ENCODE data around the gene LZTFL1. TPM values are rescaled to one million over a fixed set of nuclear protein-coding genes. Genes with fewer than 3 reads are reported as not detected.

LZTFL1 gene
- total and polyA plus RNA-seq, 2 experiments from 2014 or later: 6.3 to 13.9 TPM

DNA sequence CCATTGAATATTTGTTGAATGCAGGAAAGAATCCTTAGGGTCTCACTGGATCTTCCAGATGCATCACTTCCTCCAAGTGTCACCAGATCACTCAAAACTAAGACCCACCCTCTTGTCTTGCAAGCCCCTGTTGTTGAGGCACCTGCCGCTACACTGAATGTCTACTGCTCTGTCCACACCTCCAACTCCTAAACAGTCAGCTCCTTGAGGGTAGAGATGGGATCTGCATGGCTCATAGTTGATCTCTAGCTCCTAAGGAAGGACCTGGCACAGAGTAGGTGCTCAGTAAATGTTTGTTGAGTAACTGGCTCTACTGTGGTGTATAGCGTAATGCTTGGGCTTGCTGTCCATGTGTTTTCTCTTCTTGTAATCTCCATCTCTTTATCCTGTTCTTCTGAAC, 54.4 kb downstream of the LZTFL1 start (continued):
- TF ChIP-seq, protein P1, sequence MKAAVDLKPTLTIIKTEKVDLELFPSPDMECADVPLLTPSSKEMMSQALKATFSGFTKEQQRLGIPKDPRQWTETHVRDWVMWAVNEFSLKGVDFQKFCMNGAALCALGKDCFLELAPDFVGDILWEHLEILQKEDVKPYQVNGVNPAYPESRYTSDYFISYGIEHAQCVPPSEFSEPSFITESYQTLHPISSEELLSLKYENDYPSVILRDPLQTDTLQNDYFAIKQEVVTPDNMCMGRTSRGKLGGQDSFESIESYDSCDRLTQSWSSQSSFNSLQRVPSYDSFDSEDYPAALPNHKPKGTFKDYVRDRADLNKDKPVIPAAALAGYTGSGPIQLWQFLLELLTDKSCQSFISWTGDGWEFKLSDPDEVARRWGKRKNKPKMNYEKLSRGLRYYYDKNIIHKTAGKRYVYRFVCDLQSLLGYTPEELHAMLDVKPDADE (IDR thresholded peaks at IDR 0.05): no peak
- TF ChIP-seq NANOG (IDR thresholded peaks at IDR 0.05; ENCODE audit: borderline replicate concordance) (no peak), JUNB (IDR thresholded peaks at IDR 0.05; ENCODE audit: unreplicated experiment) (no peak)

- H3K9me3 Mint-ChIP-seq: peaks cover 22% of the 10 kb centered on the region; the same call in 2 of the 3 replicates
- H3K4me1 ChIP-seq (ENCODE audit: insufficient read depth): peaks cover 5% of the 10 kb centered on the region
- H3F3A ChIP-seq (replicated peaks; ENCODE audit: low read depth): no peaks in the 10 kb centered on the region
- H3K4me1 Mint-ChIP-seq: peaks cover 5% of the 10 kb centered on the region
- H3K4me2 ChIP-seq: no peak overlapping the region
- no peaks in the 10 kb centered on the region for H3K79me2 ChIP-seq (replicated peaks; ENCODE audit: insufficient read depth)
- no peak for TF ChIP-seq POLR2AphosphoS5 (IDR thresholded peaks at IDR 0.05; ENCODE audit: low read depth)
- H3K36me3 ChIP-seq (ENCODE audit: insufficient read depth): no peaks in the 10 kb centered on the region
- no peak overlapping the region for H2AFZ ChIP-seq
- no peak overlapping the region for H3K27ac ChIP-seq (ENCODE audit: low read depth)
- no peaks in the 10 kb centered on the region for H3K27me3 Mint-ChIP-seq (ENCODE audit: insufficient read depth, low read depth, poor library complexity)
- H3K4me3 ChIP-seq: no peak overlapping the region
- H3K9me2 ChIP-seq (ENCODE audit: insufficient read depth): 0 out of 2 replicates have a peak, but pooled peaks cover 12% of the 10 kb centered on the region
- H3K4me3 Mint-ChIP-seq: no peak overlapping the region
- H3K36me3 Mint-ChIP-seq (ENCODE audit: low read depth): peaks cover 8% of the 10 kb centered on the region; the same call in 2 of the 3 replicates
- H3K27ac Mint-ChIP-seq: no peak overlapping the region
- ATAC-seq: no peak
- H3K27me3 ChIP-seq (ENCODE audit: insufficient read depth): no peaks in the 10 kb centered on the region
- no peaks in the 10 kb centered on the region for H4K20me1 ChIP-seq (replicated peaks; ENCODE audit: insufficient read depth)
- no peak for DNase-seq (ENCODE audit: low spot score)
Observed at GRCh38 chr3:45786801-45787495, 55.0 kb downstream of the LZTFL1 start.

GRCh38 chr3:45785605-45786150, 56.2 kb downstream of the LZTFL1 start:
- Mint-ChIP-seq H3K4me3 (no peak overlapping the region), H3K36me3 (ENCODE audit: low read depth) (peaks cover 8% of the 10 kb centered on the region; the same call in 2 of the 3 replicates), H3K4me1 (peaks cover 3% of the 10 kb centered on the region), H3K27me3 (ENCODE audit: insufficient read depth, low read depth, poor library complexity) (no peaks in the 10 kb centered on the region), H3K9me3 (peaks cover 20% of the 10 kb centered on the region; the same call in 2 of the 3 replicates), H3K27ac (no peak overlapping the region)
- Histone ChIP-seq H3K79me2 (replicated peaks; ENCODE audit: insufficient read depth) (no peaks in the 10 kb centered on the region), H3K4me2 (no peak overlapping the region), H3F3A (replicated peaks; ENCODE audit: low read depth) (no peaks in the 10 kb centered on the region), H2AFZ (no peak overlapping the region), H3K9me2 (ENCODE audit: insufficient read depth) (0 out of 2 replicates have a peak, but pooled peaks cover 12% of the 10 kb centered on the region), H4K20me1 (replicated peaks; ENCODE audit: insufficient read depth) (no peaks in the 10 kb centered on the region), H3K27ac (ENCODE audit: low read depth) (no peak overlapping the region), H3K36me3 (ENCODE audit: insufficient read depth) (no peaks in the 10 kb centered on the region), H3K27me3 (ENCODE audit: insufficient read depth) (no peaks in the 10 kb centered on the region), H3K4me3 (no peak overlapping the region), H3K4me1 (ENCODE audit: insufficient read depth) (peaks cover under 1% of the 10 kb centered on the region; the same call in 1 of the 2 replicates)
- ATAC-seq: no peak
- DNase-seq (ENCODE audit: low spot score): no peak
- TF ChIP-seq NANOG (IDR thresholded peaks at IDR 0.05; ENCODE audit: borderline replicate concordance) (no peak), CTCF (conservative IDR thresholded peaks at IDR 0.05; ENCODE audit: low read depth in 2 of 2) (no peak), CREB1 (CRISPR knock-in tag; IDR thresholded peaks at IDR 0.05; ENCODE audit: low read depth) (no peak), EZH2phosphoT487 (IDR thresholded peaks at IDR 0.05; ENCODE audit: unreplicated experiment) (no peak), STAT1 (IDR thresholded peaks at IDR 0.05; ENCODE audit: unreplicated experiment) (no peak)
- TF ChIP-seq, protein P1 (IDR thresholded peaks at IDR 0.05): no peak
- TF ChIP-seq, protein P2, sequence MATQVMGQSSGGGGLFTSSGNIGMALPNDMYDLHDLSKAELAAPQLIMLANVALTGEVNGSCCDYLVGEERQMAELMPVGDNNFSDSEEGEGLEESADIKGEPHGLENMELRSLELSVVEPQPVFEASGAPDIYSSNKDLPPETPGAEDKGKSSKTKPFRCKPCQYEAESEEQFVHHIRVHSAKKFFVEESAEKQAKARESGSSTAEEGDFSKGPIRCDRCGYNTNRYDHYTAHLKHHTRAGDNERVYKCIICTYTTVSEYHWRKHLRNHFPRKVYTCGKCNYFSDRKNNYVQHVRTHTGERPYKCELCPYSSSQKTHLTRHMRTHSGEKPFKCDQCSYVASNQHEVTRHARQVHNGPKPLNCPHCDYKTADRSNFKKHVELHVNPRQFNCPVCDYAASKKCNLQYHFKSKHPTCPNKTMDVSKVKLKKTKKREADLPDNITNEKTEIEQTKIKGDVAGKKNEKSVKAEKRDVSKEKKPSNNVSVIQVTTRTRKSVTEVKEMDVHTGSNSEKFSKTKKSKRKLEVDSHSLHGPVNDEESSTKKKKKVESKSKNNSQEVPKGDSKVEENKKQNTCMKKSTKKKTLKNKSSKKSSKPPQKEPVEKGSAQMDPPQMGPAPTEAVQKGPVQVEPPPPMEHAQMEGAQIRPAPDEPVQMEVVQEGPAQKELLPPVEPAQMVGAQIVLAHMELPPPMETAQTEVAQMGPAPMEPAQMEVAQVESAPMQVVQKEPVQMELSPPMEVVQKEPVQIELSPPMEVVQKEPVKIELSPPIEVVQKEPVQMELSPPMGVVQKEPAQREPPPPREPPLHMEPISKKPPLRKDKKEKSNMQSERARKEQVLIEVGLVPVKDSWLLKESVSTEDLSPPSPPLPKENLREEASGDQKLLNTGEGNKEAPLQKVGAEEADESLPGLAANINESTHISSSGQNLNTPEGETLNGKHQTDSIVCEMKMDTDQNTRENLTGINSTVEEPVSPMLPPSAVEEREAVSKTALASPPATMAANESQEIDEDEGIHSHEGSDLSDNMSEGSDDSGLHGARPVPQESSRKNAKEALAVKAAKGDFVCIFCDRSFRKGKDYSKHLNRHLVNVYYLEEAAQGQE (IDR thresholded peaks at IDR 0.05; ENCODE audit: unreplicated experiment): no peak

Data from GM23338 (cell line).